SK-N-SH (cell line): Measurements from ENCODE around the gene FADS1.

ENCODE experiments used
- CHD2 ChIP-seq: fragments of 150-350 bp; IDR thresholded peaks from 2 replicates; pipeline ENCODE4 v1.6.1; 2018; ENCODE audit warnings: low read length; ENCODE audit not compliant: partially characterized antibody
- CTCF ChIP-seq: fragments of 200-600 bp; sonication (generic); IDR thresholded peaks from 2 replicates; pipeline ENCODE4 v1.6.1; 2017; ENCODE audit warnings: antibody characterized with exemption, mild to moderate bottlenecking, moderate library complexity
- EP300 ChIP-seq, 2 experiments: IDR thresholded peaks; 2 replicates each; pipeline versions ENCODE4 v1.4.0 to v1.6.1; 2012; ENCODE audit warnings: borderline replicate concordance in 1 of 2, low read depth in 1 of 2, low read length in 1 of 2
- IRF3 ChIP-seq: fragments of 150-350 bp; IDR thresholded peaks from 2 replicates; pipeline ENCODE4 v1.6.1; 2016; ENCODE audit warnings: mild to moderate bottlenecking, low read depth, low read length
- JUND ChIP-seq: IDR thresholded peaks from 2 replicates; pipeline ENCODE4 v1.4.0; 2012
- MAX ChIP-seq: IDR thresholded peaks from 2 replicates; pipeline ENCODE4 v1.4.0; 2012; ENCODE audit warnings: low read depth
- POLR2AphosphoS5 ChIP-seq: IDR thresholded peaks from 2 replicates; pipeline ENCODE4 v1.6.1; 2012; ENCODE audit warnings: low read depth, low read length
- RFX5 ChIP-seq: IDR thresholded peaks from 2 replicates; pipeline ENCODE4 v1.6.1; 2012; ENCODE audit warnings: mild to moderate bottlenecking, improper control_type of control experiment, low read length
- SIN3A ChIP-seq: IDR thresholded peaks from 2 replicates; pipeline ENCODE4 v1.6.1; 2012; ENCODE audit warnings: low read depth, mild to moderate bottlenecking, low read length, moderate library complexity, borderline replicate concordance
- SMC3 ChIP-seq: IDR thresholded peaks from 2 replicates; pipeline ENCODE4 v1.6.1; 2012; ENCODE audit warnings: low read depth, low read length, improper control_type of control experiment
- TAF1 ChIP-seq: IDR thresholded peaks from 2 replicates; pipeline ENCODE4 v1.6.1; 2012; ENCODE audit warnings: low read depth, mild to moderate bottlenecking, low read length, moderate library complexity, borderline replicate concordance
- USF1 ChIP-seq: IDR thresholded peaks from 2 replicates; pipeline ENCODE4 v1.4.0; 2012; ENCODE audit warnings: low read depth, borderline replicate concordance
- TF ChIP-seq, protein P1 (sequence below): fragments of 150-350 bp; IDR thresholded peaks from 2 replicates; pipeline ENCODE4 v1.6.1; 2017; ENCODE audit warnings: antibody characterized with exemption, low read length, low read depth, borderline replicate concordance

DNA sequence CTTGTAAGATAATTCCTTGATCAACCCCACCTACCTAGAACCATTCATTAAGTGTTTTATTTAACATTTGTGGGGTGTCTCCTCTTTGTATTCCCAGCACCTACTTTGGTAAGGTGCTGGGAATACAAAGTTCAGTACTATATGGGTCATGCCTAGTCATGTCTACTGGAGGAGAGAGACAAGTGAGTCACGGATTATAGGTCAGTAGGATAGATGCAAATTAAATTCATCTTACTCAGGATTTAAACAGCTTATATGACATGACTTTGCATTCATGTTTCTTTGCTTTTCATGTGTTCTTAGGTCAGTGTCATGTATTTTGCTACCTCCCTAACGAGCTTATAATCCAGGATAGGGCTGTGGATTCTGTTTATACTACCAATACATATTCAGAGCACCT is 3.4 kb upstream of the FADS1 start:
- TF ChIP-seq IRF3 (no peak), POLR2AphosphoS5 (no peak), CTCF (no peak), TAF1 (no peak), CHD2 (no peak), USF1 (no peak), RFX5 (no peak), SMC3 (no peak), MAX (no peak), SIN3A (no peak), JUND (no peak), EP300 (IDR thresholded peaks at IDR 0.05; ENCODE audit: borderline replicate concordance in 1 of 2, low read depth in 1 of 2, low read length in 1 of 2) (no peak)
- TF ChIP-seq, protein P1, sequence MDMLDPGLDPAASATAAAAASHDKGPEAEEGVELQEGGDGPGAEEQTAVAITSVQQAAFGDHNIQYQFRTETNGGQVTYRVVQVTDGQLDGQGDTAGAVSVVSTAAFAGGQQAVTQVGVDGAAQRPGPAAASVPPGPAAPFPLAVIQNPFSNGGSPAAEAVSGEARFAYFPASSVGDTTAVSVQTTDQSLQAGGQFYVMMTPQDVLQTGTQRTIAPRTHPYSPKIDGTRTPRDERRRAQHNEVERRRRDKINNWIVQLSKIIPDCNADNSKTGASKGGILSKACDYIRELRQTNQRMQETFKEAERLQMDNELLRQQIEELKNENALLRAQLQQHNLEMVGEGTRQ = no peak
